Measurements from ENCODE around the gene STX3. TPM values are rescaled to one million over a fixed set of nuclear protein-coding genes. Genes with fewer than 3 reads are reported as not detected.

STX3 gene
- total and polyA plus RNA-seq, 2 of the 8 experiments (the other 6 are each of a cell fraction or from before 2014, with no cell fraction given): 50.5 to 56.1 TPM

DNA sequence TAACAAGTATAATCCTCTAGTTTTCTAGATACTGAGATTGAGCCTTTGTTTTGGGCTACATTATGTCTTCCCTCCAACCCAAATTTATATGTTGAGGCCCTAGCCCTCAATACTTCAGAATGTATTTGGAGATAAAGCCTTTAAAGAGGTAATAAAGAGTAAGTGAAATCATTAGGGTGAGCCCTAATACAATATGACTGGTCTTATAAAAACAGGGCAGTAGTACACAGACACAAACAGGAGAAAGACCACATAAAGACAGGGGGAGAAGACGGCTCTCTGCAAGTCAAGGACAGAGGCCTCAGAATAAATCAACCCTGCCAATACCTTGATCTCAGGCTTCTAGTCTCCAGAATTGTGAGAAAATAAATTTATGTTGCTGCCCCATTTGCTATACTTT, 47.8 kb upstream of the STX3 start:
- TF ChIP-seq TCF12 (IDR thresholded peaks at IDR 0.05; ENCODE audit: low read depth, low read length) (no peak), RAD21 (IDR thresholded peaks at IDR 0.05 in 1 of 2, conservative IDR thresholded peaks at IDR 0.05 in 1 of 2; ENCODE audit: low read depth in 2 of 2, low read length in 2 of 2) (no peak), EP300 (IDR thresholded peaks at IDR 0.05; ENCODE audit: borderline replicate concordance in 1 of 2, low read depth in 2 of 2, low read length in 2 of 2) (no peak), EGR1 (IDR thresholded peaks at IDR 0.05; ENCODE audit: borderline replicate concordance, low read depth, low read length) (no peak), ASH2L (IDR thresholded peaks at IDR 0.05; ENCODE audit: low read length) (no peak), SIN3A (conservative IDR thresholded peaks at IDR 0.05 in 1 of 2, IDR thresholded peaks at IDR 0.05 in 1 of 2; ENCODE audit: low read depth in 1 of 2, low read length in 2 of 2) (no peak)
- TF ChIP-seq, protein P1, sequence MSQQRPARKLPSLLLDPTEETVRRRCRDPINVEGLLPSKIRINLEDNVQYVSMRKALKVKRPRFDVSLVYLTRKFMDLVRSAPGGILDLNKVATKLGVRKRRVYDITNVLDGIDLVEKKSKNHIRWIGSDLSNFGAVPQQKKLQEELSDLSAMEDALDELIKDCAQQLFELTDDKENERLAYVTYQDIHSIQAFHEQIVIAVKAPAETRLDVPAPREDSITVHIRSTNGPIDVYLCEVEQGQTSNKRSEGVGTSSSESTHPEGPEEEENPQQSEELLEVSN (IDR thresholded peaks at IDR 0.05): no peak
- no peak overlapping the region for H4K8ac ChIP-seq (ENCODE audit: extremely low read depth, insufficient read depth, low read length)
- H3K79me2 ChIP-seq (ENCODE audit: control insufficient read depth in 1 of 2, insufficient read depth in 2 of 2, low read length in 2 of 2): no peaks in the 10 kb centered on the region
- no peak overlapping the region for H3K4me2 ChIP-seq (ENCODE audit: insufficient read depth in 1 of 2, low read depth in 2 of 2, low read length in 2 of 2)
- no peaks in the 10 kb centered on the region for H3K9me3 ChIP-seq (ENCODE audit: insufficient read depth in 2 of 2, low read depth in 1 of 2, low read length in 1 of 2)
- no peak overlapping the region for H2BK15ac ChIP-seq (ENCODE audit: low read length)
- H4K5ac ChIP-seq (ENCODE audit: insufficient read length, low read depth, low read length): no peak overlapping the region
- no peak overlapping the region for H2BK5ac ChIP-seq (ENCODE audit: low read depth, low read length)
- no peak overlapping the region for H3K14ac ChIP-seq (ENCODE audit: insufficient read length)
- 75% methylated on average over 1 of the region's 1 CpG; no CpG with 5 or more reads in 1 of the 2 experiments for WGBS, 2 experiments (ENCODE audit: extremely low coverage in 1 of 2, insufficient coverage in 1 of 2, insufficient read length in 1 of 2, insufficient replicate concordance in 2 of 2, low coverage in 1 of 2, low lambda C conversion rate in 2 of 2, missing lambda C conversion rate in 1 of 2)
- H3K4me1 ChIP-seq (replicated peaks in 1 of 4; ENCODE audit: control insufficient read depth in 3 of 4, insufficient read depth in 4 of 4, low read length in 3 of 4): no peaks in the 10 kb centered on the region
- H3K27ac ChIP-seq (ENCODE audit: low read depth, low read length): no peak overlapping the region
- no peak overlapping the region for H3K56ac ChIP-seq (replicated peaks; ENCODE audit: insufficient read length, low read depth, low read length)
- no peak overlapping the region for H3K9ac ChIP-seq (replicated peaks in 1 of 4; ENCODE audit: extremely low read depth in 1 of 4, low read depth in 3 of 4, low read length in 3 of 4)
- H4K20me1 ChIP-seq (replicated peaks in 1 of 2; ENCODE audit: control insufficient read depth in 1 of 2, insufficient read depth in 2 of 2, low read length in 2 of 2): no peaks in the 10 kb centered on the region
- H4K91ac ChIP-seq (replicated peaks; ENCODE audit: insufficient read length, low read length): no peak overlapping the region
- no peak overlapping the region for H3K4ac ChIP-seq (replicated peaks; ENCODE audit: insufficient read length, low read depth, low read length)
- H3K23me2 ChIP-seq (ENCODE audit: low read depth, low read length): no peaks in the 10 kb centered on the region
- no peak overlapping the region for H3K18ac ChIP-seq (ENCODE audit: extremely low read depth, low read length)
- no peaks in the 10 kb centered on the region for H3K79me1 ChIP-seq (ENCODE audit: low read depth, low read length)
- no peaks in the 10 kb centered on the region for H3K36me3 ChIP-seq (ENCODE audit: control insufficient read depth in 2 of 4, insufficient read depth in 4 of 4, low read length in 3 of 4)
- H3K23ac ChIP-seq (ENCODE audit: insufficient read length): no peak overlapping the region
- DNase-seq (ENCODE audit: low read depth in 1 of 2, low spot score in 2 of 2): no peak
- ChIA-PET POLR2A (ENCODE audit: partially characterized antibody) (no interaction called here), CTCF (ENCODE audit: partially characterized antibody) (no interaction called here)
- no peak overlapping the region for H2BK20ac ChIP-seq (ENCODE audit: low read length)
- no peak overlapping the region for H2AK5ac ChIP-seq (ENCODE audit: low read depth, low read length)
- no peak overlapping the region for H2AFZ ChIP-seq (ENCODE audit: low read length)
- FAIRE-seq: no peak
- no peak overlapping the region for H2BK120ac ChIP-seq (replicated peaks; ENCODE audit: low read depth, low read length)
- H3K27me3 ChIP-seq (replicated peaks in 1 of 4; ENCODE audit: control insufficient read depth in 3 of 4, extremely low read depth in 1 of 4, insufficient read depth in 3 of 4, low read length in 3 of 4): no peaks in the 10 kb centered on the region
- H3K4me3 ChIP-seq (ENCODE audit: extremely low read depth in 1 of 4, insufficient read depth in 2 of 4, low read depth in 3 of 4, low read length in 4 of 4): no peak overlapping the region
- H2BK12ac ChIP-seq (ENCODE audit: low read depth, low read length): no peak overlapping the region

All from H1 (cell line).